ENCODE data around the gene IL33. TPM values are rescaled to one million over a fixed set of nuclear protein-coding genes. Genes with fewer than 3 reads are reported as not detected.

IL33 gene
- total and polyA plus RNA-seq, 2 experiments from 2014 or later = 2.1 TPM; not detected in 1

DNA sequence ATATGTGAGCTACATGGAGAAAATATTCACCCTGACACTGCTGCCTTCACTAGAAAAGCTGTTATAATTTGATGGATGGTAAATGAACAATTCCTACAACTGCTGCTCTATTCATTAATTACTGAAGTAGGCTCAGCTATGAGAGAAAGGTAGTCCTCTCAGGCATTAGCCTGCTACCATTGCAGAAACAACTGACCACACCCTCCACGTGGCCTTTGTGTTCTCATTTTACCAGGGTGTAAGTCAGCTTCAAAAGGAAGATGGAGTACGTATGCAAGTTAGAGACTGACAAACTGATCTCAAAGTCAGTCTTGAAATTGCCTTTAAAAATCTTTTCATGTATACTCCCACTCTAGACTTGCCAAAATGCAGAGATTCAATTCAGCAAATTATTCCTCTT lies 86.3 kb downstream of the IL33 start:
- Histone ChIP-seq H3K27me3 (no peaks in the 10 kb centered on the region), H3K9me2 (replicated peaks; ENCODE audit: insufficient read depth) (no peaks in the 10 kb centered on the region), H3K4me1 (ENCODE audit: insufficient read depth) (no peaks in the 10 kb centered on the region), H3K4me3 (no peak overlapping the region), H3K79me2 (no peaks in the 10 kb centered on the region), H3K36me3 (replicated peaks; ENCODE audit: insufficient read depth, low read depth) (no peaks in the 10 kb centered on the region), H2AFZ (no peak overlapping the region), H3K4me2 (no peak overlapping the region), H3K9me3 (ENCODE audit: low read depth) (no peaks in the 10 kb centered on the region), H3K27ac (no peak overlapping the region), H4K20me1 (ENCODE audit: insufficient read depth, poor library complexity, severe bottlenecking) (no peaks in the 10 kb centered on the region)
- 29% methylated on average over 2 of the region's 2 CpGs for WGBS (ENCODE audit: low lambda C conversion rate, missing lambda C conversion rate)
- no peak for TF ChIP-seq EZH2phosphoT487 (IDR thresholded peaks at IDR 0.05; ENCODE audit: low read depth, severe bottlenecking, unreplicated experiment)
- TF ChIP-seq EZH2 (IDR thresholded peaks at IDR 0.05; ENCODE audit: borderline replicate concordance) = no peak
- no peak for TF ChIP-seq CTCF (IDR thresholded peaks at IDR 0.05; ENCODE audit: poor library complexity)
- DNase-seq (ENCODE audit: low spot score) = no peak

DNA sequence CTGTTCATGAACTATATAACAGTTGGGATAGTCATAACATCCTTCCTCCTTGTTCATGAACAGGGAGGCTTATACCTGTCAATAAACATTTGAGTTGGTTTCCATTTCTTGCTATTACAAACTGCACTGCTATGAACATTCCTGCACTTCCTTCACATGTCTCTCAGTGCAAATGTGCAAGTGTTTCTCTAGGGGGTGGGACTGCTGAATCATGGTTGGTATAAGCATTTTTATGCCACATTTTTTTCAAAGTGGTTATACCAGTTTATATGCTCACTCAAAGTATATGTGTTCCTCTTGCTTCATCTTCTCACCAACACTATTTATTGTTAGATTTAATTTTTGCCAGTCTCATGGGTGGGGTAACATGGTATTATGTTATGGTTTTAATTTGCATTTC lies 86.8 kb downstream of the IL33 start:
- Histone ChIP-seq H3K9me2 (replicated peaks; ENCODE audit: insufficient read depth) (no peaks in the 10 kb centered on the region), H2AFZ (no peak overlapping the region), H3K36me3 (replicated peaks; ENCODE audit: insufficient read depth, low read depth) (no peaks in the 10 kb centered on the region), H3K4me1 (ENCODE audit: insufficient read depth) (no peaks in the 10 kb centered on the region), H3K27ac (no peak overlapping the region), H4K20me1 (ENCODE audit: insufficient read depth, poor library complexity, severe bottlenecking) (no peaks in the 10 kb centered on the region), H3K9me3 (ENCODE audit: low read depth) (no peaks in the 10 kb centered on the region), H3K4me2 (no peak overlapping the region), H3K79me2 (no peaks in the 10 kb centered on the region), H3K27me3 (no peaks in the 10 kb centered on the region), H3K4me3 (no peak overlapping the region)
- DNase-seq (ENCODE audit: low spot score) = peak; percentile 19
- TF ChIP-seq EZH2 (IDR thresholded peaks at IDR 0.05; ENCODE audit: borderline replicate concordance) = no peak

DNA sequence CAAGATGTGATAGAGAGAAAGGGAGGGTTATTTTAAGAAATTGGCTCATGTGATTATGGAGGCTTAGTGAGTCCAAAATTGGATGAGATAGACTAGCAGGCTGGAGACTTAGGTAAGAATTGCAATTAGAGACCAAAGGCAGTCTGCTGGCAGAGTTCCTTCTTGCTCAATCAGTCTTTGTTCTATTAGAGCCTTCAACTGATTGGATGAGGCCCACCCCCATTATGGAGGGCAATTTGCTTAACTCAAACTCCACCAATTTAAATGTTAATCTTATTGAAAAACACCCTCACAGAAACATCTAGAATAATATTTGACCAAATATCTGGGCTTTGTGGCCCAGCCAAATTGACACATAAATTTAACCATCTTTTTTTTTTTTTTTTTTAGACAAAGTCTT lies 88.6 kb downstream of the IL33 start:
- no peaks in the 10 kb centered on the region for H3K27me3 ChIP-seq
- no peaks in the 10 kb centered on the region for H3K36me3 ChIP-seq (replicated peaks; ENCODE audit: insufficient read depth, low read depth)
- no peak for DNase-seq (ENCODE audit: low spot score)

DNA sequence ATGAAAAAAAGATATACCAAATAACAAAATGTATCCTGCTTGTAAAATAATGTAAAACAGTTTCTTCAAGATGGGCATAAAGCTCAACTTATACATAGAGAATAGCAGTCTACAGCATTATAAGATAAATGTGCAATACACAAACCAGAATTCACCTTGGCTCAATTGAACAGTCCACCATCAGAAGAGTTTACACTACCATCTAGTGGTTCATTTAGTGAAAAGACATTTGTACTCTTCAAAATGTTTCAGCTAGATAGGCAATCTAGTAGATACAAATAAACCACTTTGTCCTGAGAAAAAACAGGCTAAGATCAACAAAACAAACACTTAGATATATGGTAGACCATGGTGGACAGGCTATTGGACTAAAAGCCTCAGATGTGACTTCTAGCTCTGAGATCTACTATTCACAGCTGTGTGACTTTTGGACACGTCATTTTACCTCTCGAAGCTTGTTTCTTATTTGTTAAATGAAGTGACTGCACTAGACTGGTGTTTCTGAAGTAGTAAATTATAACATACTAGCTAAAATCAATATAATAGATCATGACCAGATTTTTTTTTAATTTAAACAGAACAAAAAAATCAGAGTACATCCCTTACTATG lies 90.5 kb downstream of the IL33 start:
- 97% methylated on average over 2 of the region's 2 CpGs for WGBS (ENCODE audit: low lambda C conversion rate, missing lambda C conversion rate)
- Histone ChIP-seq H3K4me2 (no peak overlapping the region), H3K9me2 (replicated peaks; ENCODE audit: insufficient read depth) (no peaks in the 10 kb centered on the region), H3K27me3 (no peaks in the 10 kb centered on the region), H3K79me2 (no peaks in the 10 kb centered on the region), H3K9me3 (ENCODE audit: low read depth) (no peaks in the 10 kb centered on the region), H4K20me1 (ENCODE audit: insufficient read depth, poor library complexity, severe bottlenecking) (no peaks in the 10 kb centered on the region), H3K4me3 (no peak overlapping the region), H2AFZ (no peak overlapping the region), H3K36me3 (replicated peaks; ENCODE audit: insufficient read depth, low read depth) (no peaks in the 10 kb centered on the region), H3K4me1 (ENCODE audit: insufficient read depth) (no peaks in the 10 kb centered on the region), H3K27ac (no peak overlapping the region)
- TF ChIP-seq EZH2phosphoT487 (IDR thresholded peaks at IDR 0.05; ENCODE audit: low read depth, severe bottlenecking, unreplicated experiment) (no peak), CTCF (IDR thresholded peaks at IDR 0.05; ENCODE audit: poor library complexity) (peak; percentile 69), EZH2 (IDR thresholded peaks at IDR 0.05; ENCODE audit: borderline replicate concordance) (no peak)
- DNase-seq (ENCODE audit: low spot score) = peak; percentile 38

More for the DNA sequence above, 88.6 kb downstream of the IL33 start:
- Histone ChIP-seq H3K9me3 (ENCODE audit: low read depth) (no peaks in the 10 kb centered on the region), H2AFZ (no peak overlapping the region), H3K27ac (no peak overlapping the region), H3K9me2 (replicated peaks; ENCODE audit: insufficient read depth) (no peaks in the 10 kb centered on the region), H3K4me3 (no peak overlapping the region), H3K4me2 (no peak overlapping the region), H3K79me2 (no peaks in the 10 kb centered on the region), H4K20me1 (ENCODE audit: insufficient read depth, poor library complexity, severe bottlenecking) (no peaks in the 10 kb centered on the region), H3K4me1 (ENCODE audit: insufficient read depth) (no peaks in the 10 kb centered on the region)
- no peak for TF ChIP-seq EZH2phosphoT487 (IDR thresholded peaks at IDR 0.05; ENCODE audit: low read depth, severe bottlenecking, unreplicated experiment)
- TF ChIP-seq EZH2 (IDR thresholded peaks at IDR 0.05; ENCODE audit: borderline replicate concordance) = no peak
- TF ChIP-seq CTCF (IDR thresholded peaks at IDR 0.05; ENCODE audit: poor library complexity) = no peak

Other genes starting within 250 kb of the IL33 start
- gene RANBP6, start 200.2 kb upstream of the IL33 start, total RNA-seq = 25.9 and 29.6 TPM in 2 replicates
- gene RANBP6, start 200.2 kb upstream of the IL33 start, polyA plus RNA-seq = 7.5 and 8.2 TPM in 2 replicates
- gene TPD52L3, start 112.6 kb downstream of the IL33 start, total RNA-seq = not detected in 2 replicates
- gene TPD52L3, start 112.6 kb downstream of the IL33 start, polyA plus RNA-seq = not detected in 2 replicates
- gene UHRF2, start 197.4 kb downstream of the IL33 start, total RNA-seq = 40.6 and 42.9 TPM in 2 replicates
- 16.6 TPM in 2 replicates for gene UHRF2, start 197.4 kb downstream of the IL33 start, polyA plus RNA-seq